ENCODE results near the gene PTPN21.

Gene PTPN21

GRCh38 chr14:88554457-88555286 lies at the start of gene PTPN21:
Gene PTPN21 (minus strand): TSS chr14:88555007. CDS start chr14:88550417, 4,590 bp downstream.
- ATAC-seq: peak; percentile 75

GRCh38 chr14:88604212-88604611 lies 49.4 kb upstream of the PTPN21 start:
- TF ChIP-seq ZNF70 (CRISPR knock-in tag; IDR thresholded peaks at IDR 0.05): no peak
- no peak for ATAC-seq

More at GRCh38 chr14:88554457-88555286, at the start of gene PTPN21:
- TF ChIP-seq PPARA (CRISPR knock-in tag; IDR thresholded peaks at IDR 0.05; ENCODE audit: borderline replicate concordance) (no peak), ZFP3 (CRISPR knock-in tag; IDR thresholded peaks at IDR 0.05) (0 out of 2 replicates have a peak, but pooled peaks have one; percentile 16), PATZ1 (CRISPR knock-in tag; IDR thresholded peaks at IDR 0.05; ENCODE audit: borderline replicate concordance) (peak; percentile 19; the same call in 1 of the 2 replicates), ZFP30 (CRISPR knock-in tag; IDR thresholded peaks at IDR 0.05) (no peak)

- no peak for ATAC-seq
- TF ChIP-seq PPARA (CRISPR knock-in tag; IDR thresholded peaks at IDR 0.05; ENCODE audit: borderline replicate concordance): no peak
- no peak for TF ChIP-seq ZC3H10 (CRISPR knock-in tag; IDR thresholded peaks at IDR 0.05)
- no peak for TF ChIP-seq TCF4 (CRISPR knock-in tag; IDR thresholded peaks at IDR 0.05; ENCODE audit: borderline replicate concordance)
- TF ChIP-seq POU6F1 (CRISPR knock-in tag; IDR thresholded peaks at IDR 0.05; ENCODE audit: borderline replicate concordance, low read depth): no peak
- no peak for TF ChIP-seq CSRNP3 (CRISPR knock-in tag; IDR thresholded peaks at IDR 0.05)
Measured at GRCh38 chr14:88599761-88600439, 45.1 kb upstream of the PTPN21 start.

- TF ChIP-seq CREB5 (CRISPR knock-in tag; IDR thresholded peaks at IDR 0.05; ENCODE audit: low read depth): no peak
- no peak for TF ChIP-seq ISL1 (CRISPR knock-in tag; IDR thresholded peaks at IDR 0.05)
- no peak for TF ChIP-seq ZC3H10 (CRISPR knock-in tag; IDR thresholded peaks at IDR 0.05)
- no peak for TF ChIP-seq ZNF565 (CRISPR knock-in tag; conservative IDR thresholded peaks at IDR 0.05; ENCODE audit: low read depth)
- no peak for TF ChIP-seq RARB (CRISPR knock-in tag; IDR thresholded peaks at IDR 0.05)
- TF ChIP-seq SNAI2 (CRISPR knock-in tag; IDR thresholded peaks at IDR 0.05): no peak
- TF ChIP-seq BACH2 (CRISPR knock-in tag; IDR thresholded peaks at IDR 0.05; ENCODE audit: borderline replicate concordance): no peak
- TF ChIP-seq PATZ1 (CRISPR knock-in tag; IDR thresholded peaks at IDR 0.05; ENCODE audit: borderline replicate concordance): no peak
- no peak for TF ChIP-seq PPARA (CRISPR knock-in tag; IDR thresholded peaks at IDR 0.05; ENCODE audit: borderline replicate concordance)
- TF ChIP-seq TOX (CRISPR knock-in tag; IDR thresholded peaks at IDR 0.05; ENCODE audit: borderline replicate concordance): no peak
- TF ChIP-seq TCF4 (CRISPR knock-in tag; IDR thresholded peaks at IDR 0.05; ENCODE audit: borderline replicate concordance): no peak
- ATAC-seq: no peak
Measured at GRCh38 chr14:88599326-88599725, 44.5 kb upstream of the PTPN21 start.

Measured in SK-N-SH treated with all-trans-retinoic acid at 6 μM for 48 hours (cell line).